Activated effector memory CD4-positive, alpha-beta T cell treated with Interleukin-2 at 50 U/mL for 16 hours (primary cell): ENCODE data around the gene SLC13A3.

ENCODE experiments used
- DNase-seq: peaks from one replicate; pipeline ENCODE4 v3.0.0-alpha.2; 2020

The SLC13A3 gene

GRCh38 chr20:46651091-46651962 lies at the start of gene SLC13A3:
TSS of gene SLC13A3 (minus strand) at chr20:46651459. CDS start at chr20:46651421, 38 bp downstream.
- DNase-seq, result no peak

- no peak for DNase-seq
These were observed 49.8 kb upstream of the SLC13A3 start for GRCh38 chr20:46701057-46701456.

- DNase-seq, result no peak
These were observed 49.2 kb upstream of the SLC13A3 start for GRCh38 chr20:46700481-46700880.

GRCh38 chr20:46699651-46700359 lies 48.5 kb upstream of the SLC13A3 start:
- DNase-seq, result no peak

- no peak for DNase-seq
These were observed 47.5 kb upstream of the SLC13A3 start for GRCh38 chr20:46698788-46699187.

GRCh38 chr20:46696791-46697279 lies 45.6 kb upstream of the SLC13A3 start:
- DNase-seq, result no peak

- DNase-seq, result no peak
These were observed 44.6 kb upstream of the SLC13A3 start for GRCh38 chr20:46695892-46696291.

GRCh38 chr20:46694484-46694883 lies 43.2 kb upstream of the SLC13A3 start:
- DNase-seq, result no peak

- DNase-seq, result no peak
These were observed 39.9 kb upstream of the SLC13A3 start for GRCh38 chr20:46691196-46691595.

- DNase-seq, result no peak
These were observed 39.2 kb upstream of the SLC13A3 start for GRCh38 chr20:46690219-46691106.

- no peak for DNase-seq
These were observed 38.5 kb upstream of the SLC13A3 start for GRCh38 chr20:46689754-46690085.

- peak; percentile 93 for DNase-seq
These were observed 38.0 kb upstream of the SLC13A3 start, which contains the start of gene TP53RK for GRCh38 chr20:46689082-46689753. TSS of gene TP53RK (minus strand) at chr20:46689444. CDS start at chr20:46689414, 30 bp downstream.

GRCh38 chr20:46688151-46689081 lies 37.2 kb upstream of the SLC13A3 start:
- no peak for DNase-seq

GRCh38 chr20:46683939-46684750 lies 32.9 kb upstream of the SLC13A3 start:
- no peak for DNase-seq

- DNase-seq, result no peak
These were observed 32.3 kb upstream of the SLC13A3 start for GRCh38 chr20:46683668-46683938.

- no peak for DNase-seq
These were observed 31.9 kb upstream of the SLC13A3 start for GRCh38 chr20:46683011-46683667.

- DNase-seq, result no peak
These were observed 31.0 kb upstream of the SLC13A3 start for GRCh38 chr20:46682063-46682821.

- peak; percentile 44 for DNase-seq
These were observed 30.0 kb upstream of the SLC13A3 start for GRCh38 chr20:46681032-46681854.
